ENCODE results near the gene PLD1.

The PLD1 gene

DNA sequence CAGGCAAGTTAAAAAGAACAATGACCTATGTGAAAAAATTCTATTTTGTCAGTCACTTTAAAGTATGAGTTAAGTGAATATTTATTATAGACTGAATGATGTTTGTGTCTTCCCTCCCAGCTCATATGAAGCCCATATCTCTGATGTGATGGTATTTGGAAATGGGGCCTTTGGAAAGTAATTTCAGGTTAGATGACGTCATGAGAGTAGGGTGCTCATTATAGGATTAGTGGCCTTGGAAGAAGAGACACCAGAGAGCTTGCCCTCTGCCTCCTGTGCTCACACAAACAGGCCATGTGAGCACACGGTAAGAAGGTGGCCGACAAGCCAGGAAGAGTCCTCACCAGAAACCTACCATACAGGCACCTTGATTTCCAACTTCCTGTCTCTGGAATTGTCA lies 211.3 kb downstream of the PLD1 start:
- ChIA-PET CTCF (interaction anchor here (2.1 kb wide), 1 partner anchor 42 kb away, joined by 5 read pairs; no protein-coding TSS in a partner anchor), POLR2A (no interaction called here)
- no peak for DNase-seq (ENCODE audit: extremely low spot score)
- TF ChIP-seq, protein P1, sequence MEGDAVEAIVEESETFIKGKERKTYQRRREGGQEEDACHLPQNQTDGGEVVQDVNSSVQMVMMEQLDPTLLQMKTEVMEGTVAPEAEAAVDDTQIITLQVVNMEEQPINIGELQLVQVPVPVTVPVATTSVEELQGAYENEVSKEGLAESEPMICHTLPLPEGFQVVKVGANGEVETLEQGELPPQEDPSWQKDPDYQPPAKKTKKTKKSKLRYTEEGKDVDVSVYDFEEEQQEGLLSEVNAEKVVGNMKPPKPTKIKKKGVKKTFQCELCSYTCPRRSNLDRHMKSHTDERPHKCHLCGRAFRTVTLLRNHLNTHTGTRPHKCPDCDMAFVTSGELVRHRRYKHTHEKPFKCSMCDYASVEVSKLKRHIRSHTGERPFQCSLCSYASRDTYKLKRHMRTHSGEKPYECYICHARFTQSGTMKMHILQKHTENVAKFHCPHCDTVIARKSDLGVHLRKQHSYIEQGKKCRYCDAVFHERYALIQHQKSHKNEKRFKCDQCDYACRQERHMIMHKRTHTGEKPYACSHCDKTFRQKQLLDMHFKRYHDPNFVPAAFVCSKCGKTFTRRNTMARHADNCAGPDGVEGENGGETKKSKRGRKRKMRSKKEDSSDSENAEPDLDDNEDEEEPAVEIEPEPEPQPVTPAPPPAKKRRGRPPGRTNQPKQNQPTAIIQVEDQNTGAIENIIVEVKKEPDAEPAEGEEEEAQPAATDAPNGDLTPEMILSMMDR (IDR thresholded peaks at IDR 0.05; ENCODE audit: control extremely low read depth, extremely low read depth, low read depth, missing control alignments), result no peak

DNA sequence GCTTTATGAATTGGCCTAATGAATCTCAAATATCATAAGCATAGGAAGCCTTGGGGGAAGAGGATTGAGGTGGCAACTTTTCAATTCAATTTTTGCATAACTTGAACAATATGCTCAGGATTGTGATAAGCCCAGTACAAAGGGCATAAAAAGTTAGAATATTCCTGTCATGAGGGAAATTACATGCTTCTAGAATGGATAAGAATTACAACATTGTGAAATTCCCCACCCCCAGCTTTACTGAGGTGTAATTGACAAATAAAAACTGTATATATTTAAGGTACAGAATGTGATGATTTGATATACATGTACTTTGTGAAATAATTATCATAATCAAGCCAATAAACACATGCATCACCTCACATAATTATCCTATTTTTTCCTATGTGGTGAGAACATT lies 217.5 kb downstream of the PLD1 start:
- POLR2A ChIA-PET, result no interaction called here
- DNase-seq (ENCODE audit: extremely low spot score), result no peak
- TF ChIP-seq, protein P1 (IDR thresholded peaks at IDR 0.05; ENCODE audit: control extremely low read depth, extremely low read depth, low read depth, missing control alignments), result no peak
- CTCF ChIA-PET, result no interaction called here

DNA sequence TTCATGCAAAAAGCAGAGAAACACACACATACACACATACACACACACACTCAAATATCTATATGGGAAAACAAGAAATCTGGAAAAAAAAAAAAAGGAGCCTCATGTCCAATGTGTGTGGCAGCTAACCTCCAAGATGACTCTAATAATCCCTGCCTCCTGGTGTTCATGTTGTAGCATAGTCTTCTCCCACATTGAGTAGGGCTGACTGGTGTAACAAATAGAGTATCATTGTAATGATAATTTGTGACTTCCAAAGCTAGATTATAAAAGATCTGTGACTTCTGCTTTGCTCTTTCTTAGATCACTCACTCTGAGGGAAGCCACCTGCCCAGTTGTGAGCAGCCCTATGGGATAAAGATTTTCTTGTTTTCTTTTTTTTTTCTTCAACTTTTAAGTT lies 219.2 kb downstream of the PLD1 start:
- TF ChIP-seq, protein P1 (IDR thresholded peaks at IDR 0.05; ENCODE audit: control extremely low read depth, extremely low read depth, low read depth, missing control alignments), result no peak
- POLR2A ChIA-PET, result interaction anchor here (0.6 kb wide), 1 partner anchor 440 kb away, joined by 4 read pairs; no protein-coding TSS in a partner anchor
- CTCF ChIA-PET, result no interaction called here
- DNase-seq (ENCODE audit: extremely low spot score), result no peak

DNA sequence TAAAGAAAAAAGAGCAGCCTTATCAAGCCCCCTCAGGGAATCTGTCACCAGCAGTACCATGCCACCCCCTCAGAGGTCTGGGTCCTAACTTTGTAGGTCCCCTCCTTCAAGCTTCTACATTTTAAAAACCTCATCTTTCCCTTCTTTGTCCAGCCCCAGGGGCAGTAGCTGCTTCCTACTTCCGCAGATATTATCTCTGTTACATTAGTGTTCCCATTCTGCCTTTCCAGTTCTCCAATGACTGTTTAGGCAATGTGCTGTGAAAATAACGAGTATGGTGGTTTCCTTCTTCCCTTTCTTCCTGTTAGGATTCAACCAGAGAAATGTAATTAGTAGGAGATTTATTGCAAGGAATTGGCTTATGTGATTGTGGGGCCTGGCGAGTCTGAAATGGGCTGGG lies 224.0 kb downstream of the PLD1 start:
- CTCF ChIA-PET, result interaction anchor here (1.1 kb wide), 1 partner anchor 21 kb away, joined by 3 read pairs; no protein-coding TSS in a partner anchor
- POLR2A ChIA-PET, result no interaction called here
- DNase-seq (ENCODE audit: extremely low spot score), result no peak
- TF ChIP-seq, protein P1 (IDR thresholded peaks at IDR 0.05; ENCODE audit: control extremely low read depth, extremely low read depth, low read depth, missing control alignments), result no peak

DNA sequence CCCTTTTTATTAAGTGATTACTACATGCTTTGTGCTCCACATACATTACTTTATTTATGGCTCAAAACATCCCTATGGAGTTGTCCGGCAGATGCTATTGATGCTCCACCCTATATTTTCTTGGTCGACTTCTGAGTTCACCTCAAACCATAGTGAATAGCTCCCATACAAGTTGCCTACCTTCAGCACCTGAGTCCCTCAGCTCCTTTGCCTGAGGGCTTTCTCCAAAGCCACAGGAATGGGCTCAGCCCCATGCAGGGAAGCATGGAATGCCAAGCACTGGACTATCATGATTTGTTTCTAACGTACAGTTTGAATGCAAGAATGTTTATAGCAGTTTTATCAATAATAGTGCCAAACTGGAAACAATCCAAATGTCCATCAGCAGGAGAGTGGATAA lies 225.2 kb downstream of the PLD1 start:
- ChIA-PET CTCF (interaction anchor here (1.6 to 2.1 kb wide), 2 partner anchors 19 to 56 kb away, joined by 3 to 10 read pairs; no protein-coding TSS in a partner anchor), POLR2A (no interaction called here)
- TF ChIP-seq, protein P1 (IDR thresholded peaks at IDR 0.05; ENCODE audit: control extremely low read depth, extremely low read depth, low read depth, missing control alignments), result no peak
- no peak for DNase-seq (ENCODE audit: extremely low spot score)

DNA sequence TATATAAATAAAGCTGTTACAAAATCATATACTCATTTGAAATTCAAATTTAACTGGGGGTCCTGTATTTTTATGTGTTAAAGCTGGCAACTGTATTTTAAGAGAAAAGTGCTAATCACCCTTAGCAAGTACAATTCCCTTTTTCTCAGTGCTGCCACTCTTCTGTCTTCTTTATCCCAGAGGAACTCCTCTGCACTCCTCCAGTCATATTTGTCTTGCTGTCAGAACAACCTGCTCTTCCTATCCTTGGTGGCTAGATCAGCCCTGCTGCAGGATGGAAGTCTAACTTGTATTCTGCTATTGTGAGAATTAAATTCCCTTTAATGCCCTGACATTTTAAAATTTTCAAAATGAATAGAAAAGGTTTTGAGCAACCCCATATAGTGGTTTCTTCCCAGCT lies 226.2 kb downstream of the PLD1 start:
- TF ChIP-seq, protein P1 (IDR thresholded peaks at IDR 0.05; ENCODE audit: control extremely low read depth, extremely low read depth, low read depth, missing control alignments), result no peak
- DNase-seq (ENCODE audit: extremely low spot score), result no peak
- ChIA-PET POLR2A (no interaction called here), CTCF (interaction anchor here (1.6 to 2.1 kb wide), 2 partner anchors 18 to 57 kb away, joined by 3 to 10 read pairs; no protein-coding TSS in a partner anchor)

All from GM10248 (cell line).